ENCODE measurements around the gene LRRC38.

DNA sequence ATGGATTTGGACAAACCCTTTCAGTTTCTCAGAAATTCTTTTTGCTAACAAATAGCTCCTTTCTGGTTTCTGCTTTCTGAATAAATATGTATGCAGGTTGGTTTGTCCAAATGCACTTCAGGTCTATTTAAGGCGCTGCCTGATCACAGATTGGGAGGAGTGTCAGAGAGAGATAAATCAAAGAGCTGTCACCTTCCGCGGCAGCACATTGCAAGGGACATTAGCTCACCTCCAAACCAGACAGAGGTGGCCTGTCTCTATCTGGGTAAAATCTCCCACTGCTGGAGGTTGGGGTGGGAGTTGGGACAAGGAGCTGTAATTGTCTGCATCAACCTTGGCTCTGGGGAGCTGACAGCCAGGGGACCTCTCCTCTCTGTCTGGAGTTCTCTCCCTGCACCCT lies 78.3 kb downstream of the LRRC38 start:
- TF ChIP-seq POLR2A (IDR thresholded peaks at IDR 0.05; ENCODE audit: low read depth, low read length) (no peak), FOS (IDR thresholded peaks at IDR 0.05; ENCODE audit: low read depth, low read length) (no peak), SMC3 (IDR thresholded peaks at IDR 0.05; ENCODE audit: low read depth, low read length) (no peak), MAZ (IDR thresholded peaks at IDR 0.05; ENCODE audit: borderline replicate concordance, low read depth, low read length) (no peak), RFX5 (IDR thresholded peaks at IDR 0.05; ENCODE audit: low read depth, low read length) (no peak), RAD21 (IDR thresholded peaks at IDR 0.05; ENCODE audit: low read length) (no peak), BHLHE40 (IDR thresholded peaks at IDR 0.05; ENCODE audit: low read depth, low read length) (no peak), CEBPB (IDR thresholded peaks at IDR 0.05; ENCODE audit: low read depth, low read length) (no peak), MXI1 (IDR thresholded peaks at IDR 0.05; ENCODE audit: borderline replicate concordance, low read depth, low read length) (no peak), CHD1 (IDR thresholded peaks at IDR 0.05; ENCODE audit: low read depth, low read length) (no peak), MAFK (IDR thresholded peaks at IDR 0.05; ENCODE audit: low read depth, low read length) (no peak)
- TF ChIP-seq, protein P1, sequence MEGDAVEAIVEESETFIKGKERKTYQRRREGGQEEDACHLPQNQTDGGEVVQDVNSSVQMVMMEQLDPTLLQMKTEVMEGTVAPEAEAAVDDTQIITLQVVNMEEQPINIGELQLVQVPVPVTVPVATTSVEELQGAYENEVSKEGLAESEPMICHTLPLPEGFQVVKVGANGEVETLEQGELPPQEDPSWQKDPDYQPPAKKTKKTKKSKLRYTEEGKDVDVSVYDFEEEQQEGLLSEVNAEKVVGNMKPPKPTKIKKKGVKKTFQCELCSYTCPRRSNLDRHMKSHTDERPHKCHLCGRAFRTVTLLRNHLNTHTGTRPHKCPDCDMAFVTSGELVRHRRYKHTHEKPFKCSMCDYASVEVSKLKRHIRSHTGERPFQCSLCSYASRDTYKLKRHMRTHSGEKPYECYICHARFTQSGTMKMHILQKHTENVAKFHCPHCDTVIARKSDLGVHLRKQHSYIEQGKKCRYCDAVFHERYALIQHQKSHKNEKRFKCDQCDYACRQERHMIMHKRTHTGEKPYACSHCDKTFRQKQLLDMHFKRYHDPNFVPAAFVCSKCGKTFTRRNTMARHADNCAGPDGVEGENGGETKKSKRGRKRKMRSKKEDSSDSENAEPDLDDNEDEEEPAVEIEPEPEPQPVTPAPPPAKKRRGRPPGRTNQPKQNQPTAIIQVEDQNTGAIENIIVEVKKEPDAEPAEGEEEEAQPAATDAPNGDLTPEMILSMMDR (conservative IDR thresholded peaks at IDR 0.05; ENCODE audit: low read depth, low read length), result no peak
